IMR-90 (cell line): Measurements from ENCODE around the gene KRT78. TPM values are rescaled to one million over a fixed set of nuclear protein-coding genes. Genes with fewer than 3 reads are reported as not detected.
"Not testable (repeated sequence)": the region's sequence is repeated elsewhere in the genome, so short reads cannot be mapped to it uniquely, and the experiment has no call there.

Experiments
- ATAC-seq: fragments of 200-7000 bp; cut with Tn5 transposase; 2 replicates; pipeline ENCODE4 v1.9.1; 2020; ENCODE audit warnings: low read depth, mild to moderate bottlenecking, moderate library complexity
- BruUV-seq: library from RNA; stranded (reverse); fragments of 400-500 nt; replicated peaks from 2 replicates; lab custom pipeline; 2021; lab: Mats Ljungman, UMichigan
- CTCF ChIA-PET: fragments of 300-600 bp; formaldehyde crosslinking; extraction: SDS; loops from one replicate; lab custom pipeline; 2021; ENCODE audit warnings: antibody characterized with exemption; lab: Yijun Ruan, JAX
- POLR2A ChIA-PET: fragments of 300-600 bp; sonication (Branson Sonifier 250); formaldehyde crosslinking; loops from one replicate; lab custom pipeline; 2022; ENCODE audit warnings: antibody characterized with exemption; ENCODE audit not compliant: unreplicated experiment; lab: Charles Lee
- DNase-seq: peaks from one replicate; pipeline ENCODE4 v3.0.0; 2013
- H2AFZ ChIP-seq: replicated peaks from 2 replicates; pipeline ENCODE3; 2013; ENCODE audit warnings: low read length, mild to moderate bottlenecking; ENCODE audit not compliant: poor library complexity
- H2AK5ac ChIP-seq: 2 replicates; pipeline ENCODE4 v1.6.1; 2013; ENCODE audit warnings: low read depth, low read length, inconsistent platforms
- H2AK9ac ChIP-seq: replicated peaks from 2 replicates; pipeline ENCODE3; 2013; ENCODE audit warnings: mild to moderate bottlenecking, low read depth, low read length, moderate library complexity; ENCODE audit not compliant: poor library complexity
- H2BK120ac ChIP-seq: 2 replicates; pipeline ENCODE4 v1.6.1; 2013; ENCODE audit warnings: low read depth, low read length, inconsistent platforms
- H2BK15ac ChIP-seq: 3 replicates; pipeline ENCODE4 v1.6.1; 2013; ENCODE audit warnings: low read depth, low read length, inconsistent platforms
- H2BK20ac ChIP-seq: 2 replicates; pipeline ENCODE4 v1.6.1; 2013; ENCODE audit warnings: low read depth, mild to moderate bottlenecking, inconsistent platforms, low read length, moderate library complexity
- H2BK5ac ChIP-seq: 2 replicates; pipeline ENCODE4 v1.6.1; 2013; ENCODE audit warnings: mild to moderate bottlenecking, low read depth, low read length, inconsistent platforms; ENCODE audit not compliant: poor library complexity, severe bottlenecking
- H3K14ac ChIP-seq: replicated peaks from 2 replicates; pipeline ENCODE4 v1.6.1; 2013; ENCODE audit warnings: low read depth, low read length, inconsistent platforms
- H3K18ac ChIP-seq: 2 replicates; pipeline ENCODE4 v1.6.1; 2013; ENCODE audit warnings: low read depth, low read length, control low read depth
- H3K23ac ChIP-seq: 2 replicates; pipeline ENCODE4 v1.6.1; 2013; ENCODE audit warnings: low read depth, low read length, inconsistent platforms
- H3K27ac ChIP-seq: 2 replicates; pipeline ENCODE4 v1.5.1; 2013; ENCODE audit warnings: mild to moderate bottlenecking, control low read depth, low read length; ENCODE audit not compliant: insufficient read depth
- H3K27me3 ChIP-seq: 2 replicates; pipeline ENCODE4 v1.6.1; 2013; ENCODE audit warnings: low read length; ENCODE audit not compliant: control insufficient read depth, insufficient read depth
- H3K36me3 ChIP-seq: 2 replicates; pipeline ENCODE4 v1.6.1; 2013; ENCODE audit warnings: low read length, mixed read lengths; ENCODE audit not compliant: control insufficient read depth, insufficient read depth
- H3K4ac ChIP-seq: 2 replicates; pipeline ENCODE4 v1.6.1; 2013; ENCODE audit warnings: low read depth, low read length, inconsistent platforms
- H3K4me1 ChIP-seq: 2 replicates; pipeline ENCODE4 v1.6.1; 2013; ENCODE audit warnings: low read length, mixed read lengths; ENCODE audit not compliant: control insufficient read depth, insufficient read depth
- H3K4me2 ChIP-seq: 2 replicates; pipeline ENCODE4 v1.6.1; 2013; ENCODE audit warnings: low read depth, mild to moderate bottlenecking, control low read depth, low read length, moderate library complexity
- H3K4me3 ChIP-seq: 2 replicates; pipeline ENCODE4 v1.5.1; 2013; ENCODE audit warnings: low read depth, mild to moderate bottlenecking, control low read depth, low read length, moderate library complexity; ENCODE audit not compliant: insufficient read depth
- H3K56ac ChIP-seq: 2 replicates; pipeline ENCODE4 v1.6.1; 2013; ENCODE audit warnings: low read length, inconsistent platforms; ENCODE audit not compliant: insufficient read depth; ENCODE audit errors: extremely low read depth
- H3K79me1 ChIP-seq, 2 experiments: 2 replicates each; pipeline ENCODE4 v1.6.1; 2013; ENCODE audit warnings: low read length in 2 of 2, inconsistent platforms in 1 of 2, low read depth in 1 of 2
- H3K9ac ChIP-seq: 2 replicates; pipeline ENCODE4 v1.6.1; 2013; ENCODE audit warnings: low read depth, low read length, control low read depth
- H3K9me1 ChIP-seq: 2 replicates; pipeline ENCODE4 v1.6.1; 2013; ENCODE audit warnings: low read length, inconsistent platforms; ENCODE audit not compliant: insufficient read depth
- H3K9me3 ChIP-seq: 2 replicates; pipeline ENCODE4 v1.6.1; 2013; ENCODE audit warnings: low read length; ENCODE audit not compliant: control insufficient read depth, insufficient read depth
- H4K20me1 ChIP-seq: 2 replicates; pipeline ENCODE4 v1.6.1; 2013; ENCODE audit warnings: low read length, inconsistent platforms; ENCODE audit not compliant: insufficient read depth
- H4K5ac ChIP-seq: 2 replicates; pipeline ENCODE4 v1.6.1; 2013; ENCODE audit warnings: mild to moderate bottlenecking, low read depth, low read length, control low read depth
- H4K8ac ChIP-seq, 2 experiments: 2 replicates each; pipeline ENCODE4 v1.6.1; 2013; ENCODE audit warnings: low read depth in 2 of 2, low read length in 2 of 2, control low read depth in 1 of 2, inconsistent platforms in 1 of 2
- H4K91ac ChIP-seq: 2 replicates; pipeline ENCODE4 v1.6.1; 2013; ENCODE audit warnings: low read depth, low read length, inconsistent platforms; ENCODE audit not compliant: insufficient read depth
- WGBS, 2 experiments: methylation state at CpG; one replicate each; pipeline versions ENCODE4 v1.1.5 to v1.1.7; 2013; ENCODE audit warnings: missing lambda C conversion rate in 2 of 2; ENCODE audit not compliant: insufficient read length in 1 of 2; ENCODE audit errors: extremely low coverage in 2 of 2; 5-methylcytosine and 5-hydroxymethylcytosine counted together
- dilution Hi-C: fragments of 300-500 bp; cut with HindIII; formaldehyde crosslinking; loops from one replicate; pipeline ENCODE4 v1.14.3; 2018; ENCODE audit warnings: low sequenced_read_pairs; ENCODE audit not compliant: unreplicated experiment
- in situ Hi-C: fragments of 300-500 bp; cut with MboI; formaldehyde crosslinking; loops from 3 replicates; pipeline ENCODE4 v1.14.3; 2019; ENCODE audit warnings: low sequenced_read_pairs, inconsistent platforms, mixed read lengths
- intact Hi-C: fragments of 100-400 bp; cut with micrococcal nuclease; formaldehyde crosslinking; loops from 2 replicates; pipeline ENCODE4 v1.10.0; 2022
- polyA plus RNA-seq, 3 experiments: library from polyadenylated mRNA; depleted of rRNA; stranded (reverse); fragments of >200 nt; gene quantifications; 2 replicates each; pipeline ENCODE4 v1.2.3, GENCODE V29; 2012; ENCODE audit warnings: low replicate concordance in 1 of 3
- total RNA-seq: library from RNA; depleted of rRNA; stranded (reverse); fragments of >200 nt; gene quantifications from 2 replicates; pipeline ENCODE4 v1.2.3, GENCODE V29; 2012

Gene KRT78
- total and polyA plus RNA-seq, 2 of the 4 experiments (the other 2 are of a cell fraction), result not detected

- H4K5ac ChIP-seq, H3K9ac ChIP-seq, H3K9me1 ChIP-seq, DNase-seq, H4K20me1 ChIP-seq, H4K8ac ChIP-seq, H2AK9ac ChIP-seq, H2BK5ac ChIP-seq, H3K4me1 ChIP-seq, H3K79me1 ChIP-seq, H3K4me3 ChIP-seq, POLR2A ChIA-PET, H3K9me3 ChIP-seq, H2BK15ac ChIP-seq, H3K56ac ChIP-seq, H3K14ac ChIP-seq, H3K18ac ChIP-seq, H2BK120ac ChIP-seq, H3K4me2 ChIP-seq, H4K91ac ChIP-seq, H3K4ac ChIP-seq, H2BK20ac ChIP-seq, in situ Hi-C loops, H3K27me3 ChIP-seq, H3K27ac ChIP-seq, H3K36me3 ChIP-seq, ATAC-seq, H2AK5ac ChIP-seq, BruUV-seq: not testable (repeated sequence)
- no CpG with 5 or more reads among the region's 8 CpGs for WGBS, 2 experiments
- Histone ChIP-seq H3K23ac (peak overlapping the region; percentile 41; the same call in 1 of the 2 replicates), H2AFZ (peak overlapping the region; percentile 84)
- dilution Hi-C loops (loop anchor here (25.0 kb wide), 1 partner anchor 107 kb away; no protein-coding TSS in a partner anchor), intact Hi-C loops (loop anchor here (1.0 to 2.0 kb wide), 3 partner anchors 297 to 732 kb away; no protein-coding TSS in a partner anchor)
- CTCF ChIA-PET, result interaction anchor here (0.6 to 3.4 kb wide), 11 partner anchors 11 to 725 kb away, joined by 3 to 41 read pairs (median 3); no protein-coding TSS in a partner anchor
Measured at GRCh38 chr12:52880499-52880898, 31.7 kb upstream of the KRT78 start.
